Measurements from ENCODE around the gene TSPAN5.

Gene TSPAN5

GRCh38 chr4:98544141-98544817, 114.1 kb downstream of the TSPAN5 start:
- Histone ChIP-seq H3K4me2 (ENCODE audit: low read depth, low read length, poor library complexity, severe bottlenecking) (no peak overlapping the region), H3K9me2 (replicated peaks; ENCODE audit: low read depth, low read length) (no peaks in the 10 kb centered on the region), H2AFZ (ENCODE audit: low read length) (no peak overlapping the region), H3K9me3 (ENCODE audit: insufficient read depth, low read depth, low read length) (no peaks in the 10 kb centered on the region), H3F3A (ENCODE audit: low read depth) (no peaks in the 10 kb centered on the region), H3K9ac (ENCODE audit: low read depth, low read length, poor library complexity, severe bottlenecking) (no peak overlapping the region), H3K79me2 (ENCODE audit: insufficient read depth, low read length) (no peaks in the 10 kb centered on the region), H3K36me3 (ENCODE audit: insufficient read depth, low read length) (no peaks in the 10 kb centered on the region), H3K27me3 (ENCODE audit: insufficient read depth, low read length, poor library complexity, severe bottlenecking) (no peaks in the 10 kb centered on the region), H4K20me1 (ENCODE audit: insufficient read depth, low read length, poor library complexity, severe bottlenecking) (no peaks in the 10 kb centered on the region), H3K4me1 (ENCODE audit: insufficient read depth, low read length, poor library complexity, severe bottlenecking) (no peaks in the 10 kb centered on the region), H3K4me3 (ENCODE audit: low read length, poor library complexity, severe bottlenecking) (no peak overlapping the region)
- TF ChIP-seq EZH2phosphoT487 (IDR thresholded peaks at IDR 0.05; ENCODE audit: borderline replicate concordance) = no peak
- TF ChIP-seq CTCF (conservative IDR thresholded peaks at IDR 0.05; ENCODE audit: low read length) = no peak

GRCh38 chr4:98542011-98542410, 116.4 kb downstream of the TSPAN5 start:
- H3F3A ChIP-seq (ENCODE audit: low read depth) = no peaks in the 10 kb centered on the region
- no peaks in the 10 kb centered on the region for H3K4me1 ChIP-seq (ENCODE audit: insufficient read depth, low read length, poor library complexity, severe bottlenecking)
- no peaks in the 10 kb centered on the region for H3K27me3 ChIP-seq (ENCODE audit: insufficient read depth, low read length, poor library complexity, severe bottlenecking)
- H3K9me2 ChIP-seq (replicated peaks; ENCODE audit: low read depth, low read length) = no peaks in the 10 kb centered on the region
- no peak overlapping the region for H2AFZ ChIP-seq (ENCODE audit: low read length)
- TF ChIP-seq EZH2phosphoT487 (IDR thresholded peaks at IDR 0.05; ENCODE audit: borderline replicate concordance) = no peak
- no peak for TF ChIP-seq CTCF (conservative IDR thresholded peaks at IDR 0.05; ENCODE audit: low read length)
- H3K36me3 ChIP-seq (ENCODE audit: insufficient read depth, low read length) = no peaks in the 10 kb centered on the region
- H3K9ac ChIP-seq (ENCODE audit: low read depth, low read length, poor library complexity, severe bottlenecking) = no peak overlapping the region
- H4K20me1 ChIP-seq (ENCODE audit: insufficient read depth, low read length, poor library complexity, severe bottlenecking) = no peaks in the 10 kb centered on the region
- H3K4me2 ChIP-seq (ENCODE audit: low read depth, low read length, poor library complexity, severe bottlenecking) = no peak overlapping the region
- no peak overlapping the region for H3K4me3 ChIP-seq (ENCODE audit: low read length, poor library complexity, severe bottlenecking)
- no peaks in the 10 kb centered on the region for H3K9me3 ChIP-seq (ENCODE audit: insufficient read depth, low read depth, low read length)
- H3K79me2 ChIP-seq (ENCODE audit: insufficient read depth, low read length) = no peaks in the 10 kb centered on the region

- Histone ChIP-seq H4K20me1 (ENCODE audit: insufficient read depth, low read length, poor library complexity, severe bottlenecking) (no peaks in the 10 kb centered on the region), H3K4me2 (ENCODE audit: low read depth, low read length, poor library complexity, severe bottlenecking) (no peak overlapping the region), H3K79me2 (ENCODE audit: insufficient read depth, low read length) (no peaks in the 10 kb centered on the region), H3K4me3 (ENCODE audit: low read length, poor library complexity, severe bottlenecking) (no peak overlapping the region), H3K9ac (ENCODE audit: low read depth, low read length, poor library complexity, severe bottlenecking) (no peak overlapping the region), H3K9me3 (ENCODE audit: insufficient read depth, low read depth, low read length) (no peaks in the 10 kb centered on the region), H3K9me2 (replicated peaks; ENCODE audit: low read depth, low read length) (no peaks in the 10 kb centered on the region), H3F3A (ENCODE audit: low read depth) (no peaks in the 10 kb centered on the region), H2AFZ (ENCODE audit: low read length) (no peak overlapping the region), H3K27me3 (ENCODE audit: insufficient read depth, low read length, poor library complexity, severe bottlenecking) (no peaks in the 10 kb centered on the region), H3K36me3 (ENCODE audit: insufficient read depth, low read length) (no peaks in the 10 kb centered on the region), H3K4me1 (ENCODE audit: insufficient read depth, low read length, poor library complexity, severe bottlenecking) (no peaks in the 10 kb centered on the region)
- TF ChIP-seq EZH2phosphoT487 (IDR thresholded peaks at IDR 0.05; ENCODE audit: borderline replicate concordance) = no peak
- TF ChIP-seq CTCF (conservative IDR thresholded peaks at IDR 0.05; ENCODE audit: low read length) = no peak
Observed at GRCh38 chr4:98540803-98541202, 117.6 kb downstream of the TSPAN5 start.
